ENCODE data around the gene MCRIP2.
"Not testable (repeated sequence)": the region's sequence is repeated elsewhere in the genome, so short reads cannot be mapped to it uniquely, and the experiment has no call there.

Gene MCRIP2

DNA sequence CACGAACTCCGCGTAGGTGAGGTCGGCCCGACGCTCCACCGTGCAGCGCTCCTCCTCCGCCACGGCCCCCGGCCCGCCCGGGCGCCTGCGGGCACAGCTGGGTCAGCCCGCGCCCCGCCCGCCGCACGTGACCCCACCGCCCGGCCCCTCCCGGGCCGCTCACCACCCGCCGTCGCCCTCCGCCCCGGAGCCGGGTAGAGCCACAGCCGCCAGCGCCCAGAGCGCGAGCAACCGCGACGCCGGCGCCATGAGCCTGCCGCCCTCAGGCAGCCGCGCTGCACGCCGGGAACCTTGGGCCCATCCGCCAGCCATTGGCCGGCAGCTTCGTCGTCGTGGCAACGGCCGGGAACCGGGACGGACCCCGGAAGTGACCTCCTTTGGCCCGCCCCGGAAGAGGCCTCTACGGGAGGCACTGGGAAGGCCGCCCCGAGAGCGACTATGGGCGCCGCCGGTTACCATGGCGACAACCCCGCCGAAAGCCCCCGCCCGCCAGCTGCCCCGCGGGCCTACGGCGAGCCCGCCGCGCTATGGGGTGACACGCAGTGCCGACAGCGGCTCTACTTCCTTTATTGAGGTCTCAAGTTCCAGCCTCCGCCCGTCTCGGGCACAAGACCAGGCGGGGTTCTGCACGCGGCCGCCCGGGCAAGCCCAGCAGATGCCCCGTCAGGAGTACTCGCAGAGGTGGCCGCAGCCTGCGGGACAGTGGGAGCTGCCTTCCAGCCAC, 42.6 kb downstream of the MCRIP2 start, which contains the start of gene JMJD8:
TSS of gene JMJD8 (minus strand) at position 264 of the 724 bp plus-strand sequence. CDS start at position 249, 15 bp downstream.
- DNase-seq: peak; percentile 86

DNA sequence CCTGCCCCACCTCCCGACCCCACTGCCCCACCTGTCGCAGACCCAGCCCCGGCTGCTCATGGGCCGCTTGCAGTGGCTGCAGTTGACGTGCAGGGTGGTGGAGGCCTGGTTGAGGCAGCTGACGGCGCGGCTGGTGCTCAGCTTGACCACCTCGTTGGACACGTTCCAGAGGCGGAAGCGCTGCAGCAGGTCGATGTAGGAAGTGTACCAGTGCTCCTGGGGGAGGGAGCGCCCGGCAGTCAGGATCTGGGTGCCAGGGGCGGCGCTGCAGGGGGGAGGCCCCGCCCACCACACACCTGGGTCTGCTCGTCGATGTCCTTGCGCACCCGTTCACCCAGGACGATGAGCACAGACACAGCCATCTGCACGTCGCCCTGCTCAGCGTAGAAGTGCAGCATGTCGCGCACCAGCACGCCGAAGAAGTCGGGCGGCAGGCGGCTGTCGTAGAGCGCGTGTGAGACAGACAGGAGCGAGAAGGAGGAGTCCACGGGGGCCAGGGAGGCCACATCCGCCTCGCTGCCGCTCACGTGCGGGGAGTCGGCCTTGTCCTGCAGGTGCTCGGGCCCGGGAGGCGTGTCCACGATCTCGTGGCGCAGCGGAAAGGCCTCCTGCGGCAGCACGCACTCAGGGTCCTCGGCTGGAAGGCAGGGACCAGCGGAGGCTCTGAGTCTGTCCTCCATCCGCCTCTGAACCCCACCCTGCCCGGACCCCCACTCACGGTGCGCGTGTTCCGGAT, 43.5 kb downstream of the MCRIP2 start:
- DNase-seq: peak; percentile 82

DNA sequence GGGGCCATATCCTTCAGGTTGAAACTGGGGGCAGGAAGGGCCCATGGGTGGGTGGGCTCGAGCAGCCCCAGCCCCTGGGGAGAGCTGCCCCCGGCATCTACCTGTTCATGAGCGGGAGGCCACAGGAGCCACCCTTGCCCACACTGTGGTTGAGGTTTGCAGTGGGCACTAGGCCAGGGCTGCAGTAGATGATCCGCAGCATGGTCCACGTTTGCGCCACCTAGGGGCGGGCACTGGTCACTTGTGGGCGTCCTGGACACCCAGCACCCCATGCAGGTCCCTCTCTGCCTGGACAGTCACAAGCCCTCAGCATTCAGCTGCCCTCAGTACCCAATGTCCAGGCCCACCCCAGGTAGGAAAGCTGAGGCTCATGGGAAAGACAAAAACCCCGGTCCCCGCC, 44.3 kb downstream of the MCRIP2 start:
- no peak for DNase-seq

DNA sequence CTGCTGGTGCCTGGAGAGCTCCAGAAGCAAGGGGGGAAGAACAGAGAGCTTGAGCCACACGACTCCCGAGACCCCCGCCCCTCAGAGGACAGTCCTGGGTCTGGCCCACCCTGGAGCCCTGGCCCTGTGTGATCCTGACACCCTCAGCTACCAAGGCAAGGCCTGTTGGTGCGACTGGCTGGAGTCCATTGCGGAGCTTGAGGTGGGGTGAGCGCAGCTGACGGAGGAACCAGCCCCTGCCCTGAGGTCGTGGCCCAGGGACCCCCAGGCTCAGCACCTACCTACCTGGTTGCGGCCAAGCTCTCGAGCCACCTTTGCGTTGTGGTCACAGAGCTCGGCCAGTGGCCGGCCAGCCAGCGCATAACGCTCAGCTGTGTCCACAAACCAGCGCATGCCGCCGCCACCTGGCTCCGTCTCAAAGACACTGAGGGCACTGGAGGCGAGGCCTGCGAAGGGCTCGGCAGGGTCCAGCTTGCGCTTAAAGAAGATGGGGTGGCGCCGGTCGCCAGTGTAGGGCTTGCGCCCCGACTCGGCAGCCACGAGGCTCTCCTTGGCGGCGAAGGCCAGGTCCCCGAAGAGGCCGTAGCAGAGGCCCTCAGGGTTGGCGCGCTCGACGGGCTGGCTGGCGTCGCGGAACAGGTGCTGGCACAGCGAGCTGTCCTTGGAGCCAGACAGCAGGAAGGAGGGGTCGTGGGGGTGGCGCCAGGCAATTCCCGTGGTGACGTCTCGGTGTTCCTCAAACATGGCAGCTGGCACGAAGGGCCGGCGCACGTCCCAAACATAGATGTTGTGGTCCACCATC, 45.0 kb downstream of the MCRIP2 start:
- DNase-seq: no peak

DNA sequence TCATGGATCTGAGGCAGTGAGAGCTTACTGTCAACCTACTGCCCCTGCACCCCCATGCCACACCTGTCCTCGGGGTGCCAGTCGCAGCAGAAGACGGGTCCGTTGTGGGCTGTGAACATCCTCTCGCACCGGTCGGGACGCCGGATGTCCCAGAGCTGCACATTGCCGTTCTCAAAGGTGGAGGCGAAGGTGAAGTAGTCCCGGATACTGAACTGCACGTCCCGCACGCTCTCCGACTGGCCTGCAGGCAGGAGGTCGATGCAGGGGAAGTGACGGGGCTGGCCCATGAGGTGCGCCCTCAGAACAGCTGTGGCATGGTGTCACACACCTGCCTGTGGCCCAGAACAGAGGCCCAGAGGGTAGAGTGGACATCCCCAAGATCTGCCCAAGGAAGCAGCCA, 45.9 kb downstream of the MCRIP2 start:
- no peak for DNase-seq

DNA sequence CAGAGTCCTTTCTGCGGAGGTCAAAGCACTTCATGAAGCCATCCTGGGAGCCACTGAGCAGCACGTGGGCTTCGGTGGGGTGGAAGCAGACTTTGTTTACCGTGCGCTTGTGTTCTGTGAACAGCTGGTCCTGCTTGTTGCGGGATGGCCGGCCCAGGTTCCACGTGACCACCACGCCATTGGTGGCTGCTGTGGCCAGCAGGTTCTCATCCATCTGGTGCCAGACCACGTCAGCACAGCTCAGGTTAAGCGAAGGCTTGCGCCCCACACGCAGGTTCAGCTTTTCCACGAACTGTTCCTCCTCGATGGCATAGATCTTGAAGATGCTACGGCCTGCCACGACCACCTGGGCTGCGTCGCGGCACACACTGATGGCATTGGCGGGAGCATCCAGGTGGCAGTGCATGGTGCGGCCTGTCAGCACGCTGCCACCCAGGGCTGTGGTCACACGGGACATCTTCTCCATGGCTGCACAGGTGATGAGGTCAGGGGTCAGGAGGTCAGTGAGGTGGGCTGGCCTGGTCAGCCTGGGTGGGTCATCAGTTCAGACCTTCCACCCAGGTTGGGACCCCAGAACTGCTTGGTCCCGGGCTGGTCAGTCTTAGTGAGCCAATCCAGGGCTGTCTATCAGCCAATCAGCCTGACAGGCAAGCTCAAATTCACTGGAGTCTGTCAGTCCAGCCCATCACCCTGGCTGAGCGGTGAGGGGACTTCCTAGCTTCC, 47.7 kb downstream of the MCRIP2 start:
- no peak for DNase-seq

DNA sequence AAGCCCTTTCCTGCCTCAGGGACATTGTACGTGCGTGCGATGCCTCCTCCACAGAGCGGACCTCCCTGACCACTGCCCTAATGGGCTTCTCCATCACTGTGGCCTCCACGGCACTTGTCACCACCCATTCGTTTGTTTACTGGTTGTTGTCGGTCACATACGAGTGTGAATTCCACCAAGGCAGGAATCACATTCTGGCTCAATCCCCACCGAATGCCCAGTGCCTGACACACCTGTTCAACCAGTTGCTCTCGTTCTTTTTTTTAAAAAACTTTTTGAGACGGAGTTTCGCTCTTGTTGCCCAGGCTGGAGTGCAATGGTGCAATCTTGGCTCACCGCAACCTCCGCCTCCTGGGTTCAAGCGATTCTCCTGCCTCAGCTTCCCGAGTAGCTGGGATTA, 49.6 kb downstream of the MCRIP2 start:
- not testable (repeated sequence) for DNase-seq

DNA sequence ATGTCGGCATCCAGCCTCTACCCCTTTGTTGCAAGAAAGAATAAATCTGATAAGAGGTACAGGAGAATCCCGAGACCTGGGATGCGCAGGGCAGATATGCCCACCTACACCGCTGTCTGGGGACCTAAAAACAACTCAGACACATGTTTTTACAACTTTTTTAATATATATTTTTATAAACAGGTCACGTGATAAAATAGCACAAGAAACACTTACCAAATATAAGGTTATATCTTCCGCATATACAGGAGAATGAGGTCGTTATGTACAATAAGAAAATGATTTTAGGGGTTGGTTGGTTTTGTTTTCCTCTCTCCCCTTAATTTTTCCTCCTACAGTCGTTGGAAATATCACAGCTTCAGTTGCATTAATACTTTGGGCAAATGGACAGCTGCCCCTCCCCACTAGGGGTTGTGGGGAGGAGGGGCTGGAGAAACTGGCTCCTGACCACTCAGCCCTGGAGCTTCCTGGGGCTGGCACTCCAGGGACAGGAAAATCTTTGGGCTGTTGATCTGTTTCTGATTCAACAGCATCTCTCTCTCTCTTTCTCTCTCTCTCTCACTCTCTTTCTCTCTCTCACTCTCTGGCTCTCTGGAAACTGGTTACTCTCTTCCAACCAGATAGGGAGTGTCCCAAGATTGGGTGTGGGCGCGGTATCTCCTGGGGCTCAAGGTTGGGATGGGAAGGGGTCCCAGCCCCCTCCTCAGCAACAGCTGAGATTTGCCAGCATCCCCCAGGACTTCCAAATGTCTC, 50.9 kb downstream of the MCRIP2 start:
- DNase-seq: no peak

DNA sequence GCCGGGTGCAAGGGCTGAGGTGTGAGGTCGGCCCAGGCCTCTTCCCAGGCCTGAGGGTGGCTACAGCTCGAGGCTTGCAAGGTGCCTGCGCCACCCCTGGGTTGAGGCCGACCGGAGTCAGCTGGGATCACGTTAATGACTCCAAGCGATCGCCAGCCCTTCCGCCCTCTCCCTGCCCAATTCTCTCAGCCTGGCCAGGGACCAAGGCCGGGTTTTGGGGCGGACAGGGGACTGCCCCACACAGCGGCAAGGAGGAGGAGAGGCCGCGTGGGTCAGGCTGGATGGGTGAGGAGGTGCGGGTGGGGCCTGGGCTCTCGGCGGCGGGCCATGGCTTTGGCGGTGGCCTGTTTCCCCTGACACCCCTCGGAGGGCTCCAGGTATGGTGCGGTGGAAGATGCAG, 51.7 kb downstream of the MCRIP2 start:
- no peak for DNase-seq

DNA sequence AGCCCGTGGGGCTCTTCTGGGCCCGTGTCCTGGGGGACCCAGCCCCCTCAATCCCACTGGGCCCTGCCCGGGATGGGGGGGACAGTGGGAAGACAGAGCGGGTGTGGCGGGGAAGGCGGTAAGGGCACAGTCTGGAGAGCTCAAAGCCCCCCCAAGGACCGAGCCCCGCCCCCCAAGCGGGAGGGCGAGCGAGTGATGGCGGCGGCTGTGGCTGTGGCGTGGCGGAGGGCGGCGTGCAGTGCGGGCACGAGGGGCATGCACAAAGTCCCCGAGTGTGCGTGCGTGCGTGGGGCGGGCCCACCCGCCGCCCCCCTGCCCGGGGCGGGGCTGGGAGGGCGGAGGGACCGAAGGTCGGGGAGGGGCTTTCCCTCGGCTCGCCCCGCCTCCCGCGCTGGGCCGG, 52.1 kb downstream of the MCRIP2 start:
- DNase-seq: no peak

DNA sequence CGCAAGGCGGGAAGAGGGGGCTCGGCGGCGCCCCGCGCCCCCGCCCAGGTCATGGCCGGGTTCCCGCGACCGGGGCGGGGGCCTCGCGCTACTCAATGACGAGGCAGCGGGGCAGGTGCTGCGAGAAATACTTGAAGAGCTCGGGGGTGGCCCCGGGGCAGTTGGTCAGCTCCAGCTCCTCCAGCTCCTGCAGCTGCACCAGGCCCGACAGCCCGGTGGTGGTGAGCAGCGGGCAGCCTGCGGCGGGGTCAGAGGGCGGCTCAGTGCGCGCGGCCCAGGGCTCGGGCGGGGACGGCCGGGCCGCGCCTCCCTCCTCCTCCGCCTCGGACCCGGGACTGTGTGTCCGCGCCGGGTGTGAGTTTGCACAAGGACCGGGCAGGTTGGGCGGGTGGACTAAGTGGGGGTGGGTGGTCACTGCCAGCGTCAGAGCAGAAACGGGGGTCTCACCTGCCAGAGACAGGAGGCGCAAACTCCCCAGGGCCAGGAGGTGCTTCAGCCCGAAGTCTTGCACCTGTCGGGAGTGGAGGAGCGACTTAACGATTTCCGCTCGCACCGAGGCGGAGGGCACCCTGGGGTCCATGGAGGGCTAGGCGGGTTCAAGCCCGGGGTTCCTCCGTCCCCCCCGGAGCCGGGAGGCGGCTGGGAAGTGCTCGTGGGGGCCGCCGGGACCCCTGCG, 52.7 kb downstream of the MCRIP2 start:
- DNase-seq: no peak

DNA sequence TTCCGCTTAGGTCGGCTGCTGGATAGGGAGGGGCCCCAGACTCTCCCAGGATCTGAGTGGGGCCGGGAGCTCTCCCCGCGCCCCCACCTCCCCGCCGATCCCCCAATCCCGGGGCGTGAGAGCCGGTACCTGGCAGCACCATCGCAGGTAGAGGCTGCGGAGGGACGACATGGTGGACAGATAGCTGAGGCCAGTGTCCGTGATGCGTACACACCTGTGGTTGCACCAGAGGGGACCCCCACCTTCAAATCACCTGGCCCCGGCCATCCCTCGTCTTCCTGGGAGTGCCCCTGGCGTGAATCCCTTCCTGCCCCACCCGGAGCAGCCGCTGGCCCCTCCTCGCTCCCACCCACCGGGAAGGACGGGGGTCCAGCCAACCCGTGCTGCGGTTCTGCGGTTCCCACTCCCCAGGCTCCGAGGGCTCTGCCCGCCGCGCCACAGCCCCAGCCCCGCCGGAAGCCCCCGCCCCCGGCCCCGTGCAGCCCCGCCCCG, 53.3 kb downstream of the MCRIP2 start:
- DNase-seq: no peak

DNA sequence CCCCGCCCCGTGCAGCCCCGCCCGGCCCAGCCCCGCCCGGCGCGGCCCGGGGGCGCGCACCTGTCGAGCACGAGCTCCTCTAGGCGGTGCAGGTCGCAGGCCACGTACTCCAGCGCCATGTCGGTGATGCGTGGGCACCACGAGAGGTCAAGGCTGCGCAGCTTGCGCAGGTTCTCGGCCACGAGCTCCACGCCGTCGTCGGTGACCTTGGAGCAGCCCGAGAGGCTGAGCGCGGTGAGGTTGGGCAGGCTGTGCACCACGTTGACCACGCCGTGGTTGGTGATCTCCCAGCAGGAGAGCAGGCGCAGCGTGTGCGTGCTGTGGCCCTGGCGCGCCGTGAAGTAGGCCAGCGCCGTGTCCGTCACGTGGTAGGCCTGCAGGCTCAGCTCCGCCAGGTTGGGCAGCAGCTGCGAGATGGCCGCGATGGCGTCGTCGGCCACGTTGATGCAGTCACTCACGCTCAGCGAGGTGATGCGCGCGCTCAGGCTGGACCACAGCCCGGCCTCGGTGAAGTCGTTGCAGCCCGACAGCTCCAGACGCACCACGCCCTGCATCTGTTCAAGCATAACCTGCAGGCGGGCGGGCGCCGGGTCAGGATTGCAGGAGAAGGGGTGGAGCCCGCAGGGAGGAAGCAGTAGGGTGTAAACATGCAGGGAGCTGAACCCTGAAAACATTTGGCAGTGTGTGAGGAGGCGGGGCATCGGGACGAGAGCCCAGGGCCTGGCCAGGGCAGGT, 53.9 kb downstream of the MCRIP2 start:
- DNase-seq: peak; percentile 71
